K562 (cell line): ENCODE results near the gene NUDT9. TPM values are rescaled to one million over a fixed set of nuclear protein-coding genes. Genes with fewer than 3 reads are reported as not detected.

Source experiments
- ATAC-seq: fragments of 200-7000 bp; cut with Tn5 transposase; 3 replicates; pipeline ENCODE4 v1.9.1; 2020; ENCODE audit warnings: moderate library complexity
- BruUV-seq: library from RNA; stranded (reverse); fragments of 400-500 nt; replicated peaks from 2 replicates; lab custom pipeline; 2021; lab: Mats Ljungman, UMichigan
- CTCF ChIA-PET: fragments of 300-600 bp; formaldehyde crosslinking; extraction: SDS; loops from one replicate; lab custom pipeline; 2021; ENCODE audit warnings: low intra/inter-chr PET ratio; lab: Yijun Ruan, JAX
- POLR2A ChIA-PET: fragments of 300-600, 350-650 bp; sonication (Branson Sonifier 250); formaldehyde crosslinking; extraction: SDS; loops from one replicate; lab custom pipeline; 2021; ENCODE audit warnings: antibody characterized with exemption, inconsistent platforms; lab: Yijun Ruan, JAX
- DNase-seq, 4 experiments: peaks; one replicate each; pipeline versions ENCODE4 v3.0.0 to v3.0.0-alpha.2; 2011 to 2018; ENCODE audit warnings: low spot score in 3 of 4, mixed read lengths in 3 of 4; ENCODE audit errors: extremely low read depth in 1 of 4
- FAIRE-seq: peaks from 2 replicates; lab custom pipeline; 2011; peaks lifted over from hg19 to GRCh38; lab: Jason Lieb, UNC
- H2AFZ ChIP-seq: 2 replicates; pipeline ENCODE4 v1.6.0; 2011; ENCODE audit warnings: low read depth, low read length, control low read depth, inconsistent platforms
- H3K27ac ChIP-seq: fragments of 200-600 bp; 3 replicates; pipeline ENCODE4 v1.8.0; 2011; ENCODE audit warnings: low read depth, mild to moderate bottlenecking, control low read depth, inconsistent platforms, low read length, moderate library complexity, mixed read lengths; ENCODE audit errors: extremely low read depth
- H3K27me3 ChIP-seq, 2 experiments: fragments of 300-600 bp in 1 of 2; 2 replicates in 1 of 2; 3 replicates in 1 of 2; pipeline versions ENCODE4 v1.6.0 to v1.8.0; 2011; ENCODE audit warnings: inconsistent platforms in 2 of 2, low read length in 2 of 2, mild to moderate bottlenecking in 1 of 2, mixed read lengths in 1 of 2, moderate library complexity in 1 of 2; ENCODE audit not compliant: control insufficient read depth in 2 of 2, insufficient read depth in 2 of 2
- H3K36me3 ChIP-seq: fragments of 300-600 bp; 3 replicates; pipeline ENCODE4 v1.8.0; 2011; ENCODE audit warnings: mild to moderate bottlenecking, low read length, inconsistent platforms; ENCODE audit not compliant: control insufficient read depth, insufficient read depth
- H3K4me1 ChIP-seq, 2 experiments: fragments of 200-600 bp in 1 of 2; replicated peaks in 1 of 2; 2 replicates in 1 of 2; 3 replicates in 1 of 2; pipeline versions ENCODE4 v1.5.1 to v1.8.0; 2011; ENCODE audit warnings: inconsistent platforms in 2 of 2, low read length in 2 of 2, mild to moderate bottlenecking in 1 of 2, mixed read lengths in 1 of 2, moderate library complexity in 1 of 2; ENCODE audit not compliant: control insufficient read depth in 2 of 2, insufficient read depth in 2 of 2
- H3K4me2 ChIP-seq: 2 replicates; pipeline ENCODE4 v1.6.1; 2011; ENCODE audit warnings: low read length, control low read depth, inconsistent platforms, mixed read lengths; ENCODE audit not compliant: insufficient read depth
- H3K4me3 ChIP-seq: fragments of 200-600 bp; sonication (generic), shearing (Covaris generic); 2 replicates; pipeline ENCODE4 v1.5.1; 2016; ENCODE audit warnings: control low read depth, inconsistent platforms
- H3K79me2 ChIP-seq: fragments of 200-600 bp; 3 replicates; pipeline ENCODE4 v1.8.0; 2011; ENCODE audit warnings: low read length, inconsistent platforms; ENCODE audit not compliant: control insufficient read depth, insufficient read depth
- H3K9ac ChIP-seq, 2 experiments: 2 replicates each; pipeline versions ENCODE4 v1.6.0 to v1.6.1; 2011; ENCODE audit warnings: low read depth in 2 of 2, low read length in 2 of 2, control low read depth in 1 of 2, inconsistent platforms in 1 of 2, mild to moderate bottlenecking in 1 of 2, mixed read lengths in 1 of 2; ENCODE audit not compliant: insufficient read depth in 1 of 2
- H3K9me1 ChIP-seq: one replicate; pipeline ENCODE4 v1.6.0; 2011; ENCODE audit warnings: inconsistent platforms, mild to moderate bottlenecking, low read length, moderate library complexity; ENCODE audit not compliant: control insufficient read depth, insufficient read depth
- H3K9me3 ChIP-seq: replicated peaks from 2 replicates; pipeline ENCODE4 v1.5.1; 2011; ENCODE audit warnings: low read depth, low read length, inconsistent platforms; ENCODE audit not compliant: control insufficient read depth, insufficient read depth
- H4K20me1 ChIP-seq: replicated peaks from 2 replicates; pipeline ENCODE4 v1.6.1; 2011; ENCODE audit warnings: low read length, inconsistent platforms, mixed read lengths; ENCODE audit not compliant: control insufficient read depth, insufficient read depth
- BDP1 ChIP-seq: IDR thresholded peaks from 3 replicates; pipeline ENCODE4 v1.6.1; 2011; ENCODE audit not compliant: insufficient read length, insufficient read depth
- CTBP1 ChIP-seq: fragments of 450-650 bp; IDR thresholded peaks from 2 replicates; pipeline ENCODE4 v1.6.1; 2016; ENCODE audit warnings: borderline replicate concordance
- ETS2 ChIP-seq: IDR thresholded peaks from 2 replicates; pipeline ENCODE4 v1.6.1; 2016; ENCODE audit warnings: borderline replicate concordance, missing genetic modification characterization, mild to moderate bottlenecking, moderate library complexity, missing compliant biosample characterization; ENCODE audit not compliant: poor library complexity, severe bottlenecking
- FOXJ2 ChIP-seq: fragments of 200-800 bp; sonication (Bioruptor generic); IDR thresholded peaks from 2 replicates; pipeline ENCODE4 v1.6.1; 2016; ENCODE audit warnings: missing genetic modification characterization, missing compliant biosample characterization
- HDAC2 ChIP-seq: fragments of 450-650 bp; IDR thresholded peaks from 2 replicates; pipeline ENCODE4 v1.6.1; 2016; ENCODE audit warnings: mild to moderate bottlenecking
- HOMEZ ChIP-seq: fragments of 250-450 bp; sonication (Bioruptor Pico); IDR thresholded peaks from 2 replicates; pipeline ENCODE4 v1.4.0; 2020; ENCODE audit warnings: mild to moderate bottlenecking, moderate library complexity
- KDM1A ChIP-seq, 2 experiments: fragments of 450-650 bp; IDR thresholded peaks; 2 replicates each; pipeline ENCODE4 v1.6.1; 2016; ENCODE audit warnings: mild to moderate bottlenecking in 2 of 2
- PYGO2 ChIP-seq: fragments of 450-650 bp; IDR thresholded peaks from 2 replicates; pipeline ENCODE4 v1.6.1; 2016; ENCODE audit warnings: mild to moderate bottlenecking, missing genetic modification characterization, moderate library complexity, missing compliant biosample characterization
- RCOR1 ChIP-seq, 2 experiments: IDR thresholded peaks; 2 replicates each; pipeline ENCODE4 v1.6.1; 2012; ENCODE audit warnings: low read depth in 2 of 2, low read length in 2 of 2, borderline replicate concordance in 1 of 2, improper control_type of control experiment in 1 of 2
- SRSF1 ChIP-seq: fragments of 200-400 bp; formaldehyde crosslinking; IDR thresholded peaks from 2 replicates; pipeline ENCODE4 v1.6.1; 2017; ENCODE audit warnings: mild to moderate bottlenecking, low read depth, low read length, moderate library complexity
- TOE1 ChIP-seq, 2 experiments: fragments of 450-650 bp in 1 of 2; sonication (generic) in 1 of 2; formaldehyde crosslinking in 1 of 2; IDR thresholded peaks; 2 replicates each; pipeline versions ENCODE4 v1.7.1 to v1.8.0; 2016 to 2022; ENCODE audit warnings: borderline replicate concordance in 2 of 2, mild to moderate bottlenecking in 2 of 2, antibody characterized with exemption in 1 of 2, inconsistent platforms in 1 of 2, low read depth in 1 of 2, missing genetic modification reagents in 1 of 2, moderate library complexity in 1 of 2
- WGBS: fragments of 100-300 bp; shearing (Covaris generic); methylation state at CpG from one replicate; pipeline ENCODE4 v1.1.6; 2016; ENCODE audit warnings: low coverage, mixed read lengths; ENCODE audit not compliant: insufficient coverage; ENCODE audit errors: missing lambda C conversion rate; 5-methylcytosine and 5-hydroxymethylcytosine counted together
- in situ Hi-C: fragments of 300-500 bp; cut with MboI; formaldehyde crosslinking; loops from 4 replicates; pipeline ENCODE4 v1.15.0; 2018; ENCODE audit warnings: inconsistent platforms, mixed read lengths
- intact Hi-C: fragments of 100-400 bp; cut with micrococcal nuclease; formaldehyde crosslinking; loops from 2 replicates; pipeline ENCODE4 v1.14.2; 2022
- polyA plus RNA-seq, 8 experiments: library from polyadenylated mRNA; depleted of rRNA in 4 of 8; stranded (reverse) in 5 of 8; unstranded in 3 of 8; fragments of >200 nt; fragmentation: Nextera tagmentation in 2 of 8; fragmentation: Illumina TruSeq in 1 of 8; extraction: Ambion mirVana in 2 of 8; extraction: Trizol in 1 of 8; gene quantifications; 2 replicates each; pipeline versions ENCODE4 v1.2.1 to v1.2.3, GENCODE V29; 2011 to 2014; ENCODE audit warnings: inconsistent platforms in 1 of 8, missing spikeins in 1 of 8
- total RNA-seq, 7 experiments: library from RNA; depleted of rRNA in 6 of 7; stranded (reverse); fragments of >200 nt in 6 of 7; fragmentation: Illumina TruSeq in 2 of 7; extraction: Trizol in 2 of 7; gene quantifications; 2 replicates each; pipeline versions ENCODE4 v1.2.1 to v1.2.3, GENCODE V29; 2011 to 2021; ENCODE audit warnings: low replicate concordance in 1 of 7
- TF ChIP-seq, protein P1 (sequence below): sonication (generic); IDR thresholded peaks from 2 replicates; pipeline ENCODE4 v1.6.1; 2016
- TF ChIP-seq, protein P2 (sequence below): IDR thresholded peaks from 2 replicates; pipeline ENCODE4 v1.6.1; 2014; ENCODE audit warnings: antibody characterized with exemption

NUDT9 gene
- total and polyA plus RNA-seq, 9 of the 15 experiments (the other 6 are each of a cell fraction or from before 2014, with no cell fraction given) = 8.5 to 20.8 (median 18.0) TPM

GRCh38 chr4:87409420-87409939, 12.9 kb upstream of the NUDT9 start (continued):
- TF ChIP-seq, protein P1, sequence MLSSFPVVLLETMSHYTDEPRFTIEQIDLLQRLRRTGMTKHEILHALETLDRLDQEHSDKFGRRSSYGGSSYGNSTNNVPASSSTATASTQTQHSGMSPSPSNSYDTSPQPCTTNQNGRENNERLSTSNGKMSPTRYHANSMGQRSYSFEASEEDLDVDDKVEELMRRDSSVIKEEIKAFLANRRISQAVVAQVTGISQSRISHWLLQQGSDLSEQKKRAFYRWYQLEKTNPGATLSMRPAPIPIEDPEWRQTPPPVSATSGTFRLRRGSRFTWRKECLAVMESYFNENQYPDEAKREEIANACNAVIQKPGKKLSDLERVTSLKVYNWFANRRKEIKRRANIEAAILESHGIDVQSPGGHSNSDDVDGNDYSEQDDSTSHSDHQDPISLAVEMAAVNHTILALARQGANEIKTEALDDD = peak; percentile 92
- TF ChIP-seq HDAC2 (no peak), KDM1A (IDR thresholded peaks at IDR 0.05) (peak; percentile 72 to 82), CTBP1 (0 out of 2 replicates have a peak, but pooled peaks have one; percentile 15), RCOR1 (IDR thresholded peaks at IDR 0.05; ENCODE audit: borderline replicate concordance in 1 of 2, low read depth in 2 of 2, low read length in 2 of 2) (peak in 1 of 2 experiments; percentile 67; a peak in 1 of 4 replicates)

- POLR2A ChIA-PET = interaction anchor here (0.5 to 1.3 kb wide), 3 partner anchors 8 to 501 kb away, joined by 3 to 4 read pairs (median 3); no protein-coding TSS in a partner anchor
- Histone ChIP-seq H3K36me3 (no peaks in the 10 kb centered on the region), H3K4me3 (no peak overlapping the region), H3K27ac (no peak overlapping the region), H2AFZ (no peak overlapping the region), H3K9ac (no peak overlapping the region), H3K4me1 (peaks cover 0 to 3% of the 10 kb centered on the region in 2 experiments; a peak in 3 of 5 replicates), H4K20me1 (no peaks in the 10 kb centered on the region), H3K9me1 (no peaks in the 10 kb centered on the region), H3K79me2 (no peaks in the 10 kb centered on the region), H3K9me3 (no peaks in the 10 kb centered on the region), H3K27me3 (no peaks in the 10 kb centered on the region; a peak in 2 of 5 replicates), H3K4me2 (no peak overlapping the region)
- no peak for DNase-seq
- no peak for FAIRE-seq
- intact Hi-C loops = no loop called here
- no TSS peak for BruUV-seq
- 3% methylated on average over 2 of the region's 2 CpGs for WGBS
- in situ Hi-C loops = no loop called here
- CTCF ChIA-PET = no interaction called here
- ATAC-seq = no peak
- no peak for TF ChIP-seq ETS2 (tag)
- TF ChIP-seq HOMEZ (CRISPR knock-in tag) = no peak
- no peak for TF ChIP-seq BDP1
- no peak for TF ChIP-seq PYGO2 (tag)
- TF ChIP-seq, protein P2, sequence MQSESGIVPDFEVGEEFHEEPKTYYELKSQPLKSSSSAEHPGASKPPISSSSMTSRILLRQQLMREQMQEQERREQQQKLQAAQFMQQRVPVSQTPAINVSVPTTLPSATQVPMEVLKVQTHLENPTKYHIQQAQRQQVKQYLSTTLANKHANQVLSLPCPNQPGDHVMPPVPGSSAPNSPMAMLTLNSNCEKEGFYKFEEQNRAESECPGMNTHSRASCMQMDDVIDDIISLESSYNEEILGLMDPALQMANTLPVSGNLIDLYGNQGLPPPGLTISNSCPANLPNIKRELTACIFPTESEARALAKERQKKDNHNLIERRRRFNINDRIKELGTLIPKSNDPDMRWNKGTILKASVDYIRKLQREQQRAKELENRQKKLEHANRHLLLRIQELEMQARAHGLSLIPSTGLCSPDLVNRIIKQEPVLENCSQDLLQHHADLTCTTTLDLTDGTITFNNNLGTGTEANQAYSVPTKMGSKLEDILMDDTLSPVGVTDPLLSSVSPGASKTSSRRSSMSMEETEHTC = no peak
- TF ChIP-seq SRSF1 = no peak
- peak; percentile 87; the same call in 1 of the 2 replicates for TF ChIP-seq FOXJ2 (tag)
- TF ChIP-seq TOE1 (IDR thresholded peaks at IDR 0.05; ENCODE audit: borderline replicate concordance) = no peak
- TF ChIP-seq TOE1 (CRISPR knock-in tag; IDR thresholded peaks at IDR 0.05; ENCODE audit: borderline replicate concordance, low read depth) = no peak
Measured at GRCh38 chr4:87410157-87410556, 12.2 kb upstream of the NUDT9 start.
